Measurements from ENCODE around the gene C2CD2L. TPM values are rescaled to one million over a fixed set of nuclear protein-coding genes. Genes with fewer than 3 reads are reported as not detected.

Gene C2CD2L
- polyA plus RNA-seq, 3 donors = 3.8 to 60.2 (median 6.4) TPM

GRCh38 chr11:119087747-119088241, 19.4 kb upstream of the C2CD2L start:
- WGBS (ENCODE audit: insufficient coverage) = no CpG with 5 or more reads among the region's 2 CpGs
- Mint-ChIP-seq H3K27me3 (ENCODE audit: low read depth in 3 of 3) (peaks cover 0 to 3% (median 1%) of the 10 kb centered on the region in 3 donors), H3K36me3 (peaks cover 10 to 17% of the 10 kb centered on the region in 2 donors), H3K9me3 (no peaks in the 10 kb centered on the region), H3K27ac (peak overlapping the region in 1 of 7 donors; percentile 25), H3K4me3 (no peak overlapping the region), H3K4me1 (peaks cover 55% of the 10 kb centered on the region)
- TF ChIP-seq CTCF (IDR thresholded peaks at IDR 0.05) = no peak
- Histone ChIP-seq H3K4me2 (replicated peaks; ENCODE audit: extremely low read depth, low read length, poor library complexity, severe bottlenecking) (no peak overlapping the region), H3K27me3 (ENCODE audit: control insufficient read depth in 2 of 2, insufficient read depth in 2 of 2, low read length in 2 of 2) (no peaks in the 10 kb centered on the region), H3K4me1 (ENCODE audit: control insufficient read depth in 1 of 2, insufficient read depth in 2 of 2, low read length in 2 of 2) (peaks cover 41 to 56% of the 10 kb centered on the region in 2 donors), H2AFZ (ENCODE audit: insufficient read depth, low read depth, low read length, poor library complexity, severe bottlenecking) (no peak overlapping the region), H3K9me3 (replicated peaks in 1 of 2; ENCODE audit: control insufficient read depth in 1 of 2, insufficient read depth in 1 of 2, low read length in 2 of 2) (no peaks in the 10 kb centered on the region), H3K36me3 (replicated peaks in 1 of 2; ENCODE audit: control insufficient read depth in 1 of 2, insufficient read depth in 2 of 2, low read length in 2 of 2) (peaks cover 0 to 6% of the 10 kb centered on the region in 2 donors), H3K9ac (ENCODE audit: insufficient read depth, low read length, poor library complexity, severe bottlenecking) (no peak overlapping the region), H4K20me1 (ENCODE audit: insufficient read depth, low read length) (no peaks in the 10 kb centered on the region), H3K27ac (ENCODE audit: low read depth in 1 of 2, low read length in 2 of 2) (no peak overlapping the region), H3K79me2 (ENCODE audit: insufficient read depth, low read length) (peaks cover 43% of the 10 kb centered on the region), H3K4me3 (replicated peaks in 1 of 3; ENCODE audit: low read depth in 2 of 3, low read length in 3 of 3) (no peak overlapping the region)
- intact Hi-C loops (cut with micrococcal nuclease) = loop anchor here in 1 of 2 donors (5.0 kb wide), 1 partner anchor 35 kb away; the partner anchor contains the start of gene HINFP
- no peak for DNase-seq

- no peaks in the 10 kb centered on the region for H3K9me3 ChIP-seq (replicated peaks in 1 of 2; ENCODE audit: control insufficient read depth in 1 of 2, insufficient read depth in 1 of 2, low read length in 2 of 2)
- H3K36me3 ChIP-seq (replicated peaks in 1 of 2; ENCODE audit: control insufficient read depth in 1 of 2, insufficient read depth in 2 of 2, low read length in 2 of 2) = peaks cover 0 to 6% of the 10 kb centered on the region in 2 donors
- intact Hi-C loops (cut with micrococcal nuclease) = loop anchor here in 1 of 2 donors (5.0 kb wide), 1 partner anchor 34 kb away; the partner anchor contains the start of gene HINFP
- no peak overlapping the region for H3K4me2 ChIP-seq (replicated peaks; ENCODE audit: extremely low read depth, low read length, poor library complexity, severe bottlenecking)
- Mint-ChIP-seq H3K27me3 (ENCODE audit: low read depth in 3 of 3) (peaks cover 0 to 3% (median 1%) of the 10 kb centered on the region in 3 donors), H3K9me3 (no peaks in the 10 kb centered on the region), H3K4me3 (no peak overlapping the region), H3K27ac (no peak overlapping the region), H3K4me1 (peaks cover 61% of the 10 kb centered on the region), H3K36me3 (peaks cover 10 to 15% of the 10 kb centered on the region in 2 donors)
- peaks cover 47 to 62% of the 10 kb centered on the region in 2 donors for H3K4me1 ChIP-seq (ENCODE audit: control insufficient read depth in 1 of 2, insufficient read depth in 2 of 2, low read length in 2 of 2)
- H3K27ac ChIP-seq (ENCODE audit: low read depth in 1 of 2, low read length in 2 of 2) = no peak overlapping the region
- H3K79me2 ChIP-seq (ENCODE audit: insufficient read depth, low read length) = peaks cover 50% of the 10 kb centered on the region
- no peak overlapping the region for H3K4me3 ChIP-seq (replicated peaks in 1 of 3; ENCODE audit: low read depth in 2 of 3, low read length in 3 of 3)
- no peaks in the 10 kb centered on the region for H4K20me1 ChIP-seq (ENCODE audit: insufficient read depth, low read length)
- 91% methylated on average over 9 of the region's 9 CpGs for WGBS (ENCODE audit: insufficient coverage)
- no peak overlapping the region for H2AFZ ChIP-seq (ENCODE audit: insufficient read depth, low read depth, low read length, poor library complexity, severe bottlenecking)
- no peak for DNase-seq
- H3K9ac ChIP-seq (ENCODE audit: insufficient read depth, low read length, poor library complexity, severe bottlenecking) = no peak overlapping the region
- no peaks in the 10 kb centered on the region for H3K27me3 ChIP-seq (ENCODE audit: control insufficient read depth in 2 of 2, insufficient read depth in 2 of 2, low read length in 2 of 2)
- no peak for TF ChIP-seq CTCF (IDR thresholded peaks at IDR 0.05)
These were observed 18.7 kb upstream of the C2CD2L start for GRCh38 chr11:119088406-119088805.
